SK-N-SH treated with all-trans-retinoic acid at 6 μM for 48 hours (cell line): ENCODE measurements around the gene NCKAP5.

ENCODE experiments used
- ATAC-seq: fragments of 200-7000 bp; cut with Tn5 transposase; 3 replicates; pipeline ENCODE4 v1.9.1; 2020; ENCODE audit warnings: mild to moderate bottlenecking, moderate library complexity
- ARNTL ChIP-seq: fragments of 450-650 bp; formaldehyde crosslinking; IDR thresholded peaks from 2 replicates; pipeline ENCODE4 v1.5.0; 2020; ENCODE audit warnings: low read depth, mild to moderate bottlenecking, moderate library complexity, borderline replicate concordance
- BACH2 ChIP-seq: fragments of 250-450 bp; sonication (Bioruptor Pico); IDR thresholded peaks from 2 replicates; pipeline ENCODE4 v1.9.0; 2021; ENCODE audit warnings: mild to moderate bottlenecking, borderline replicate concordance
- CSDC2 ChIP-seq: fragments of 250-450 bp; sonication (Bioruptor Pico); IDR thresholded peaks from 2 replicates; pipeline ENCODE4 v1.5.0; 2020; ENCODE audit warnings: mild to moderate bottlenecking, moderate library complexity
- ESRRG ChIP-seq: fragments of 250-450 bp; sonication (Bioruptor Pico); IDR thresholded peaks from 2 replicates; pipeline ENCODE4 v1.6.1; 2021; ENCODE audit warnings: mild to moderate bottlenecking
- GLIS3 ChIP-seq: fragments of 250-450 bp; sonication (Bioruptor Pico); IDR thresholded peaks from 2 replicates; pipeline ENCODE4 v1.5.0; 2020; ENCODE audit warnings: mild to moderate bottlenecking, moderate library complexity
- ISL1 ChIP-seq: fragments of 250-450 bp; sonication (Bioruptor Pico); IDR thresholded peaks from 2 replicates; pipeline ENCODE4 v2.1.2; 2022; ENCODE audit warnings: mild to moderate bottlenecking, moderate library complexity
- OSR1 ChIP-seq: fragments of 250-450 bp; sonication (Bioruptor Pico); IDR thresholded peaks from 2 replicates; pipeline ENCODE4 v1.8.0; 2022; ENCODE audit warnings: moderate library complexity, mild to moderate bottlenecking, inconsistent platforms
- PPARA ChIP-seq: fragments of 250-450 bp; sonication (Bioruptor Pico); IDR thresholded peaks from 2 replicates; pipeline ENCODE4 v1.5.0; 2020; ENCODE audit warnings: mild to moderate bottlenecking, borderline replicate concordance
- RARB ChIP-seq: fragments of 250-450 bp; sonication (Bioruptor Pico); IDR thresholded peaks from 2 replicates; pipeline ENCODE4 v1.8.0; 2021; ENCODE audit warnings: mild to moderate bottlenecking, moderate library complexity
- SNAI2 ChIP-seq: fragments of 250-450 bp; sonication (Bioruptor Pico); IDR thresholded peaks from 2 replicates; pipeline ENCODE4 v1.5.0; 2020; ENCODE audit warnings: mild to moderate bottlenecking, moderate library complexity
- TCF4 ChIP-seq: fragments of 250-450 bp; sonication (Bioruptor Pico); IDR thresholded peaks from 2 replicates; pipeline ENCODE4 v1.8.0; 2021; ENCODE audit warnings: mild to moderate bottlenecking, moderate library complexity, borderline replicate concordance
- TOX ChIP-seq: fragments of 250-450 bp; sonication (Bioruptor Pico); IDR thresholded peaks from 2 replicates; pipeline ENCODE4 v1.8.0; 2021; ENCODE audit warnings: mild to moderate bottlenecking, moderate library complexity, borderline replicate concordance
- ZC3H10 ChIP-seq: fragments of 250-450 bp; sonication (Bioruptor Pico); IDR thresholded peaks from 2 replicates; pipeline ENCODE4 v1.5.1; 2021; ENCODE audit warnings: mild to moderate bottlenecking, moderate library complexity
- ZFP3 ChIP-seq: fragments of 250-450 bp; sonication (Bioruptor Pico); IDR thresholded peaks from 2 replicates; pipeline ENCODE4 v1.5.0; 2020; ENCODE audit warnings: mild to moderate bottlenecking, moderate library complexity
- ZFP30 ChIP-seq: fragments of 450-650 bp; formaldehyde crosslinking; IDR thresholded peaks from 2 replicates; pipeline ENCODE4 v1.5.0; 2022; ENCODE audit warnings: mild to moderate bottlenecking, moderate library complexity
- ZNF565 ChIP-seq: fragments of 450-650 bp; formaldehyde crosslinking; conservative IDR thresholded peaks from 2 replicates; pipeline ENCODE4 v1.5.0; 2020; ENCODE audit warnings: low read depth, mild to moderate bottlenecking, moderate library complexity
- ZNF70 ChIP-seq: fragments of 450-650 bp; formaldehyde crosslinking; IDR thresholded peaks from 2 replicates; pipeline ENCODE4 v1.5.0; 2020; ENCODE audit warnings: mild to moderate bottlenecking, moderate library complexity
- TF ChIP-seq, protein P1 (sequence below): fragments of 250-450 bp; sonication (Bioruptor Pico); IDR thresholded peaks from 2 replicates; pipeline ENCODE4 v1.8.0; 2020; ENCODE audit warnings: mild to moderate bottlenecking, moderate library complexity, borderline replicate concordance
- TF ChIP-seq, protein P2 (sequence below): fragments of 250-450 bp; sonication (Bioruptor Pico); IDR thresholded peaks from 2 replicates; pipeline ENCODE4 v1.5.0; 2020; ENCODE audit warnings: mild to moderate bottlenecking, moderate library complexity
- TF ChIP-seq, protein P3 (sequence below): fragments of 250-450 bp; sonication (Bioruptor Pico); IDR thresholded peaks from 2 replicates; pipeline ENCODE4 v1.5.1; 2021; ENCODE audit warnings: mild to moderate bottlenecking, moderate library complexity
- TF ChIP-seq, protein P4 (sequence below): fragments of 250-450 bp; sonication (Bioruptor Pico); IDR thresholded peaks from 2 replicates; pipeline ENCODE4 v1.5.1; 2020; ENCODE audit warnings: low read depth, mild to moderate bottlenecking, moderate library complexity

Gene NCKAP5

DNA sequence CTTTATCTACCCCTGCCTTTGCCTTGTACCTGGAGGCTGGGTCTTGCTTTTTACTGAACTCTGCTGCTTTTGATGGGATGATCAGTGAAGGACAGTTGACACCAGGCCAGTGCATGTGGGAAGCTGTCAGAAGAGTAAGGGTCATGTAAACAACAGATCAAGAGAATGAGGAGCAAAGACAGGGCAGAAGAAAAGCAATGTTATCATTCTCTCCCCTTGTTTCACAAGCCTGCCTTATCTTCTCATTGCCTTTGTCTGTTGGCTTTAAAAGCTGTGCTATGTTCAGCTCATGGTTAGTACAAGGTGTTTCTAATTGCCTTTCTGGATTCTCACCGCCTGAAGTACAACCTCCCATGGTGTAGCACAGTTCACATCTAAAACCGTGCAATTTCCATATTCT lies 925.8 kb downstream of the NCKAP5 start:
- ATAC-seq = no peak
- TF ChIP-seq BACH2 (CRISPR knock-in tag) (no peak), OSR1 (CRISPR knock-in tag) (no peak), TOX (CRISPR knock-in tag) (no peak), ESRRG (no peak), RARB (no peak), GLIS3 (CRISPR knock-in tag) (no peak), ZNF70 (CRISPR knock-in tag) (no peak), CSDC2 (CRISPR knock-in tag) (no peak)
- TF ChIP-seq, protein P1, sequence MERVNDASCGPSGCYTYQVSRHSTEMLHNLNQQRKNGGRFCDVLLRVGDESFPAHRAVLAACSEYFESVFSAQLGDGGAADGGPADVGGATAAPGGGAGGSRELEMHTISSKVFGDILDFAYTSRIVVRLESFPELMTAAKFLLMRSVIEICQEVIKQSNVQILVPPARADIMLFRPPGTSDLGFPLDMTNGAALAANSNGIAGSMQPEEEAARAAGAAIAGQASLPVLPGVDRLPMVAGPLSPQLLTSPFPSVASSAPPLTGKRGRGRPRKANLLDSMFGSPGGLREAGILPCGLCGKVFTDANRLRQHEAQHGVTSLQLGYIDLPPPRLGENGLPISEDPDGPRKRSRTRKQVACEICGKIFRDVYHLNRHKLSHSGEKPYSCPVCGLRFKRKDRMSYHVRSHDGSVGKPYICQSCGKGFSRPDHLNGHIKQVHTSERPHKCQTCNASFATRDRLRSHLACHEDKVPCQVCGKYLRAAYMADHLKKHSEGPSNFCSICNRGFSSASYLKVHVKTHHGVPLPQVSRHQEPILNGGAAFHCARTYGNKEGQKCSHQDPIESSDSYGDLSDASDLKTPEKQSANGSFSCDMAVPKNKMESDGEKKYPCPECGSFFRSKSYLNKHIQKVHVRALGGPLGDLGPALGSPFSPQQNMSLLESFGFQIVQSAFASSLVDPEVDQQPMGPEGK (CRISPR knock-in tag) = no peak
- TF ChIP-seq, protein P2, sequence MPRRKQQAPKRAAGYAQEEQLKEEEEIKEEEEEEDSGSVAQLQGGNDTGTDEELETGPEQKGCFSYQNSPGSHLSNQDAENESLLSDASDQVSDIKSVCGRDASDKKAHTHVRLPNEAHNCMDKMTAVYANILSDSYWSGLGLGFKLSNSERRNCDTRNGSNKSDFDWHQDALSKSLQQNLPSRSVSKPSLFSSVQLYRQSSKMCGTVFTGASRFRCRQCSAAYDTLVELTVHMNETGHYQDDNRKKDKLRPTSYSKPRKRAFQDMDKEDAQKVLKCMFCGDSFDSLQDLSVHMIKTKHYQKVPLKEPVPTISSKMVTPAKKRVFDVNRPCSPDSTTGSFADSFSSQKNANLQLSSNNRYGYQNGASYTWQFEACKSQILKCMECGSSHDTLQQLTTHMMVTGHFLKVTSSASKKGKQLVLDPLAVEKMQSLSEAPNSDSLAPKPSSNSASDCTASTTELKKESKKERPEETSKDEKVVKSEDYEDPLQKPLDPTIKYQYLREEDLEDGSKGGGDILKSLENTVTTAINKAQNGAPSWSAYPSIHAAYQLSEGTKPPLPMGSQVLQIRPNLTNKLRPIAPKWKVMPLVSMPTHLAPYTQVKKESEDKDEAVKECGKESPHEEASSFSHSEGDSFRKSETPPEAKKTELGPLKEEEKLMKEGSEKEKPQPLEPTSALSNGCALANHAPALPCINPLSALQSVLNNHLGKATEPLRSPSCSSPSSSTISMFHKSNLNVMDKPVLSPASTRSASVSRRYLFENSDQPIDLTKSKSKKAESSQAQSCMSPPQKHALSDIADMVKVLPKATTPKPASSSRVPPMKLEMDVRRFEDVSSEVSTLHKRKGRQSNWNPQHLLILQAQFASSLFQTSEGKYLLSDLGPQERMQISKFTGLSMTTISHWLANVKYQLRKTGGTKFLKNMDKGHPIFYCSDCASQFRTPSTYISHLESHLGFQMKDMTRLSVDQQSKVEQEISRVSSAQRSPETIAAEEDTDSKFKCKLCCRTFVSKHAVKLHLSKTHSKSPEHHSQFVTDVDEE (CRISPR knock-in tag) = no peak
- TF ChIP-seq, all 23 proteins: peak for 0

DNA sequence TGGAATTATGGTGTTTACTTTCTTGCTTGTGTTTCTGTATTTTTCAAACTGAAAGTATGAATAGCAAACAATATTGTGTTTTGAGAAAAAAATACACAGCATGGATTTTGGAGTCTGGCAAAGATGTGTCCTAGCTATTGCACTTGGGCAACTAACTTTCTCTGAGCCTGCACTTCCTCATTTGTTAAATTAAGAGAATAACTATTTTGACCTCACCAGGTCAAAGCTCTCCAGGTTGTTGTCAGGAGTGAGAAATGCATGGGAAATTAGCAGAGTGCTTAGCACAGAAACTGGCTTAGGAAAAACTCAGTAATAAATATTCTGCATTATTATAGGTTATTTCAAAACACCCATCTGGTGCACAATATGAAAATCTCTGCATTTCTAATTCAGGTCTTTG lies 926.4 kb downstream of the NCKAP5 start:
- ATAC-seq = no peak
- TF ChIP-seq OSR1 (CRISPR knock-in tag) (no peak), TCF4 (CRISPR knock-in tag) (no peak), ZFP30 (CRISPR knock-in tag) (no peak), ZC3H10 (CRISPR knock-in tag) (no peak), ISL1 (no peak), BACH2 (CRISPR knock-in tag) (no peak), SNAI2 (CRISPR knock-in tag) (no peak), RARB (no peak), ARNTL (CRISPR knock-in tag) (no peak), ZNF565 (CRISPR knock-in tag) (no peak), CSDC2 (CRISPR knock-in tag) (no peak), ZNF70 (CRISPR knock-in tag) (no peak), ZFP3 (CRISPR knock-in tag) (no peak), TOX (CRISPR knock-in tag) (no peak), PPARA (no peak)
- TF ChIP-seq, protein P3, sequence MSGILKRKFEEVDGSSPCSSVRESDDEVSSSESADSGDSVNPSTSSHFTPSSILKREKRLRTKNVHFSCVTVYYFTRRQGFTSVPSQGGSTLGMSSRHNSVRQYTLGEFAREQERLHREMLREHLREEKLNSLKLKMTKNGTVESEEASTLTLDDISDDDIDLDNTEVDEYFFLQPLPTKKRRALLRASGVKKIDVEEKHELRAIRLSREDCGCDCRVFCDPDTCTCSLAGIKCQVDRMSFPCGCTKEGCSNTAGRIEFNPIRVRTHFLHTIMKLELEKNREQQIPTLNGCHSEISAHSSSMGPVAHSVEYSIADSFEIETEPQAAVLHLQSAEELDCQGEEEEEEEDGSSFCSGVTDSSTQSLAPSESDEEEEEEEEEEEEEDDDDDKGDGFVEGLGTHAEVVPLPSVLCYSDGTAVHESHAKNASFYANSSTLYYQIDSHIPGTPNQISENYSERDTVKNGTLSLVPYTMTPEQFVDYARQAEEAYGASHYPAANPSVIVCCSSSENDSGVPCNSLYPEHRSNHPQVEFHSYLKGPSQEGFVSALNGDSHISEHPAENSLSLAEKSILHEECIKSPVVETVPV (CRISPR knock-in tag) = no peak

DNA sequence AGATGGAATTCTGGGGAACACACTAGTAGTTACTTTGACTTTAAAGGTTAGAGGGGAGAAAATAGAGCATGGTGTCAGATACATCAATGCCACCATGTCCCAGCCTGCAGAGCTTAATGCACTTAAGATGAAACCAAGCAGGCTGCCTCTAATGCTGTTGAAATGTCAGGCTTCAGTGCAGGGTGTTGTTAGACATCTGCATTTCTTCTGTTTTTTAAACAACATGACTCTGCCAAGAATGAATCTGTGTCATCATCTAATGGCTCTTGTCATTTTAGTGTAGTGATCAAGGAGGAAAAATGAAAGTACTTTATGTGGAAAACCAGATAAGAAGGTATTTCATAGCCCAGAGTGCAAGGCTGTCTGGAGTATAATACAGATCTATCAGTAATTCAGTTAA lies 928.1 kb downstream of the NCKAP5 start:
- TF ChIP-seq ZNF565 (CRISPR knock-in tag) = no peak
- TF ChIP-seq ESRRG = no peak
- no peak for TF ChIP-seq OSR1 (CRISPR knock-in tag)
- TF ChIP-seq, protein P4, sequence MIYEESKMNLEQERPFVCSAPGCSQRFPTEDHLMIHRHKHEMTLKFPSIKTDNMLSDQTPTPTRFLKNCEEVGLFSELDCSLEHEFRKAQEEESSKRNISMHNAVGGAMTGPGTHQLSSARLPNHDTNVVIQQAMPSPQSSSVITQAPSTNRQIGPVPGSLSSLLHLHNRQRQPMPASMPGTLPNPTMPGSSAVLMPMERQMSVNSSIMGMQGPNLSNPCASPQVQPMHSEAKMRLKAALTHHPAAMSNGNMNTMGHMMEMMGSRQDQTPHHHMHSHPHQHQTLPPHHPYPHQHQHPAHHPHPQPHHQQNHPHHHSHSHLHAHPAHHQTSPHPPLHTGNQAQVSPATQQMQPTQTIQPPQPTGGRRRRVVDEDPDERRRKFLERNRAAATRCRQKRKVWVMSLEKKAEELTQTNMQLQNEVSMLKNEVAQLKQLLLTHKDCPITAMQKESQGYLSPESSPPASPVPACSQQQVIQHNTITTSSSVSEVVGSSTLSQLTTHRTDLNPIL (CRISPR knock-in tag) = no peak
- no peak for TF ChIP-seq TOX (CRISPR knock-in tag)
- no peak for TF ChIP-seq ISL1
- ATAC-seq = peak; percentile 50; the same call in 1 of the 3 replicates

DNA sequence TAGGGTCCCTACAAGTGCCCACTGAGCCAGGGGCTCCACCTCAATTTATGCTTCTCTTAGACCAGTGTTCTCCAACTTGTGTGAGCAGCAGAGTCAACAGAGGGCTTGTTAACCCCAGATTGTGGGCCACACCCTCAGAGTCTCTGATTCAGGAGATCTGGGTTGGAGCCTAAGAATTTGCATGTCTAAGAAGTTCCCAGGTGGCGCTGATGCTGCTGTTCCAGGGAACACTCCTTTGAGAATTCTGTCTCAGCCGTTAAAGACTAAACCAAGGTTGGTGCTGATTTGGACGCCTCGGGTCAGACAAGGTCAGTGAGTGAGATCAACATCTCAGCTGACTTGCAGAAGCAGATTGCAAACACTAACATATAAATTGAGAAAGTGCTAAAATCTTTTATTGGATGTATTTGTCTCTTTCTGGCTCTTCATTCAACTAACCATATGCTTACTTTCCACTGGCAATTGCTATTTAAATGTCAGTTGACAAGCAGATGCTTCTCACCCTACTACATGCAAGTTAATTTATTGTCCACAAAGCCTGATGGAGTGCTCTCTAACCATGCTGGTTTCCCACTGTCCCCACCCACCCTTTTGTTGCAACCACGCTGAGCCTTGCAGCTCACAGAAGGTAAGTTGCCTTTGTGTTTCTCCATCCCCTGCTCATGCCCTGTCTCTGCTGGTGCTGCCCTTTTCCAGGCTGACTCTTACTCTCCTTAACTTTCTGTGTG lies 929.8 kb downstream of the NCKAP5 start:
- no peak for ATAC-seq
- TF ChIP-seq CSDC2 (CRISPR knock-in tag) (no peak), ZNF70 (CRISPR knock-in tag) (no peak), ARNTL (CRISPR knock-in tag) (no peak), ZFP30 (CRISPR knock-in tag) (no peak), GLIS3 (CRISPR knock-in tag) (no peak), TCF4 (CRISPR knock-in tag) (no peak)
